ENCODE data around the gene CFAP20DC. TPM values are rescaled to one million over a fixed set of nuclear protein-coding genes. Genes with fewer than 3 reads are reported as not detected.
"Not testable (repeated sequence)": the region's sequence is repeated elsewhere in the genome, so short reads cannot be mapped to it uniquely, and the experiment has no call there.

CFAP20DC gene
- total RNA-seq, 1 donor from 2014 or later = 5.1 TPM

DNA sequence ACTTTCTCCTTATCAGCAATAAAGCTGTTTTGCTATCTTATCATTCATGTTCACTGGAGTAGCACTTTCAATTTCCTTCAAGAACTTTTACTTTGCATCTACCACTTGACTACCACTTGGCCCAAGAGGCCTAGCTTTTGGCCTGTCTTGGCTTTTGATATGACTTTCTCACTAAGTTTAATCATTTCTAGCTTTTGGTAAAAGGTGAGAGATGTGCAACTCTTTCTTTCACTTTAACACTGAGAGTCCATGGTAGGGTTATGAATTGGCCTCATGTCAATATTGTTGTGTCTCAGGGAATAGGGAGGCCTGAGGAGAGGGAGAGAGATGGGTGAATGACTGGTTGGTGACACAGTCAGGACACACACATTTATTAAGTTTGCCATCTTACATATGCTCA lies 352.3 kb downstream of the CFAP20DC start:
- no peak for DNase-seq (ENCODE audit: low read depth)
- TF ChIP-seq, protein P1, sequence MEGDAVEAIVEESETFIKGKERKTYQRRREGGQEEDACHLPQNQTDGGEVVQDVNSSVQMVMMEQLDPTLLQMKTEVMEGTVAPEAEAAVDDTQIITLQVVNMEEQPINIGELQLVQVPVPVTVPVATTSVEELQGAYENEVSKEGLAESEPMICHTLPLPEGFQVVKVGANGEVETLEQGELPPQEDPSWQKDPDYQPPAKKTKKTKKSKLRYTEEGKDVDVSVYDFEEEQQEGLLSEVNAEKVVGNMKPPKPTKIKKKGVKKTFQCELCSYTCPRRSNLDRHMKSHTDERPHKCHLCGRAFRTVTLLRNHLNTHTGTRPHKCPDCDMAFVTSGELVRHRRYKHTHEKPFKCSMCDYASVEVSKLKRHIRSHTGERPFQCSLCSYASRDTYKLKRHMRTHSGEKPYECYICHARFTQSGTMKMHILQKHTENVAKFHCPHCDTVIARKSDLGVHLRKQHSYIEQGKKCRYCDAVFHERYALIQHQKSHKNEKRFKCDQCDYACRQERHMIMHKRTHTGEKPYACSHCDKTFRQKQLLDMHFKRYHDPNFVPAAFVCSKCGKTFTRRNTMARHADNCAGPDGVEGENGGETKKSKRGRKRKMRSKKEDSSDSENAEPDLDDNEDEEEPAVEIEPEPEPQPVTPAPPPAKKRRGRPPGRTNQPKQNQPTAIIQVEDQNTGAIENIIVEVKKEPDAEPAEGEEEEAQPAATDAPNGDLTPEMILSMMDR (conservative IDR thresholded peaks at IDR 0.05; ENCODE audit: low read depth, low read length) = no peak
- no peak overlapping the region for H3K4me3 ChIP-seq (ENCODE audit: low read depth, low read length)

GRCh38 chr3:58696813-58697212 lies 353.0 kb downstream of the CFAP20DC start:
- H3K4me3 ChIP-seq (ENCODE audit: low read depth, low read length) = not testable (repeated sequence)

GRCh38 chr3:58696093-58696492 lies 353.7 kb downstream of the CFAP20DC start:
- H3K4me3 ChIP-seq (ENCODE audit: low read depth, low read length) = no peak overlapping the region
- TF ChIP-seq, protein P1 (conservative IDR thresholded peaks at IDR 0.05; ENCODE audit: low read depth, low read length) = no peak
- DNase-seq (ENCODE audit: low read depth) = no peak

More at GRCh38 chr3:58696813-58697212, 353.0 kb downstream of the CFAP20DC start:
- not testable (repeated sequence) for DNase-seq (ENCODE audit: low read depth)

GRCh38 chr3:58695284-58695683 lies 354.5 kb downstream of the CFAP20DC start:
- H3K4me3 ChIP-seq (ENCODE audit: low read depth, low read length) = not testable (repeated sequence)

GRCh38 chr3:58693940-58694850 lies 355.6 kb downstream of the CFAP20DC start:
- no peak for DNase-seq (ENCODE audit: low read depth)
- TF ChIP-seq, protein P1 (conservative IDR thresholded peaks at IDR 0.05; ENCODE audit: low read depth, low read length) = no peak

More at GRCh38 chr3:58695284-58695683, 354.5 kb downstream of the CFAP20DC start:
- DNase-seq (ENCODE audit: low read depth) = not testable (repeated sequence)

GRCh38 chr3:58692484-58692883 lies 357.3 kb downstream of the CFAP20DC start:
- DNase-seq (ENCODE audit: low read depth) = no peak
- TF ChIP-seq, protein P1 (conservative IDR thresholded peaks at IDR 0.05; ENCODE audit: low read depth, low read length) = no peak
- no peak overlapping the region for H3K4me3 ChIP-seq (ENCODE audit: low read depth, low read length)

More at GRCh38 chr3:58693940-58694850, 355.6 kb downstream of the CFAP20DC start:
- no peak overlapping the region for H3K4me3 ChIP-seq (ENCODE audit: low read depth, low read length)

Measured in epithelial cell of proximal tubule (primary cell).